Fibroblast of lung (primary cell): Measurements from ENCODE around the gene OR6B2. TPM values are rescaled to one million over a fixed set of nuclear protein-coding genes. Genes with fewer than 3 reads are reported as not detected.

ENCODE experiments used
- DNase-seq, 2 donors: peaks; one replicate each; pipeline versions ENCODE4 v3.0.0 to v3.0.0-alpha.2; 2010; ENCODE audit warnings: low read depth in 2 of 2
- H2AFZ ChIP-seq: 2 replicates; pipeline ENCODE4 v1.5.1; 2012; ENCODE audit warnings: low read length, control low read depth, inconsistent platforms
- H3K27ac ChIP-seq: 2 replicates; pipeline ENCODE4 v1.5.1; 2011; ENCODE audit warnings: low read length, control low read depth; ENCODE audit not compliant: insufficient read depth
- H3K27me3 ChIP-seq: 2 replicates; pipeline ENCODE4 v1.5.1; 2011; ENCODE audit warnings: mild to moderate bottlenecking, low read length; ENCODE audit not compliant: control insufficient read depth, insufficient read depth
- H3K36me3 ChIP-seq: 2 replicates; pipeline ENCODE4 v1.5.1; 2011; ENCODE audit warnings: low read length; ENCODE audit not compliant: control insufficient read depth, insufficient read depth
- H3K4me1 ChIP-seq: 2 replicates; pipeline ENCODE4 v1.5.1; 2011; ENCODE audit warnings: low read length; ENCODE audit not compliant: control insufficient read depth, insufficient read depth; ENCODE audit errors: extremely low read depth
- H3K4me2 ChIP-seq: 2 replicates; pipeline ENCODE4 v1.5.1; 2011; ENCODE audit warnings: low read length, control low read depth; ENCODE audit not compliant: insufficient read depth; ENCODE audit errors: extremely low read depth
- H3K4me3 ChIP-seq, 4 experiments: fragments of 200-600 bp in 1 of 4; sonication (generic) in 1 of 4; replicated peaks in 1 of 4; 2 replicates each; pipeline ENCODE4 v1.5.1; 2011 to 2016; ENCODE audit warnings: low read length in 4 of 4, low read depth in 3 of 4, mild to moderate bottlenecking in 3 of 4, control low read depth in 2 of 4, inconsistent platforms in 1 of 4, mixed read lengths in 1 of 4; ENCODE audit not compliant: insufficient read depth in 1 of 4; ENCODE audit errors: control extremely low read depth in 1 of 4
- H3K79me2 ChIP-seq: 2 replicates; pipeline ENCODE4 v1.5.1; 2012; ENCODE audit warnings: mild to moderate bottlenecking, low read length, inconsistent platforms; ENCODE audit not compliant: control insufficient read depth, insufficient read depth
- H3K9ac ChIP-seq: 2 replicates; pipeline ENCODE4 v1.5.1; 2011; ENCODE audit warnings: mild to moderate bottlenecking, low read length, control low read depth; ENCODE audit not compliant: insufficient read depth
- H3K9me3 ChIP-seq: 2 replicates; pipeline ENCODE4 v1.5.1; 2012; ENCODE audit warnings: low read depth, low read length; ENCODE audit not compliant: control insufficient read depth, insufficient read depth
- H4K20me1 ChIP-seq: 2 replicates; pipeline ENCODE4 v1.5.1; 2011; ENCODE audit warnings: low read length; ENCODE audit not compliant: control insufficient read depth, insufficient read depth; ENCODE audit errors: extremely low read depth
- EZH2 ChIP-seq: IDR thresholded peaks from 2 replicates; pipeline ENCODE4 v1.5.1; 2012; ENCODE audit warnings: low read length, control low read depth, mild to moderate bottlenecking; ENCODE audit errors: missing control alignments
- polyA plus RNA-seq, 2 donors: library from polyadenylated mRNA; depleted of rRNA in 1 of 2; stranded (reverse) in 1 of 2; unstranded in 1 of 2; fragments of >200 nt; gene quantifications; 2 replicates each; pipeline ENCODE4 v1.2.1, GENCODE V29; 2011 to 2012; ENCODE audit warnings: missing spikeins in 1 of 2
- total RNA-seq: library from RNA; depleted of rRNA; stranded (reverse); fragments of >200 nt; gene quantifications from 2 replicates; pipeline ENCODE4 v1.2.1, GENCODE V29; 2014
- TF ChIP-seq, protein P1 (sequence below), 2 donors: IDR thresholded peaks in 1 of 2; conservative IDR thresholded peaks in 1 of 2; 1 replicate in 1 of 2; 2 replicates in 1 of 2; pipeline ENCODE4 v1.5.1; 2011 to 2012; ENCODE audit warnings: low read length in 2 of 2, control low read depth in 1 of 2, inconsistent platforms in 1 of 2, low read depth in 1 of 2, mild to moderate bottlenecking in 1 of 2

OR6B2 gene
- total and polyA plus RNA-seq, 2 donors (not counting 1 experiment from before 2014, with no cell fraction given): not detected

DNA sequence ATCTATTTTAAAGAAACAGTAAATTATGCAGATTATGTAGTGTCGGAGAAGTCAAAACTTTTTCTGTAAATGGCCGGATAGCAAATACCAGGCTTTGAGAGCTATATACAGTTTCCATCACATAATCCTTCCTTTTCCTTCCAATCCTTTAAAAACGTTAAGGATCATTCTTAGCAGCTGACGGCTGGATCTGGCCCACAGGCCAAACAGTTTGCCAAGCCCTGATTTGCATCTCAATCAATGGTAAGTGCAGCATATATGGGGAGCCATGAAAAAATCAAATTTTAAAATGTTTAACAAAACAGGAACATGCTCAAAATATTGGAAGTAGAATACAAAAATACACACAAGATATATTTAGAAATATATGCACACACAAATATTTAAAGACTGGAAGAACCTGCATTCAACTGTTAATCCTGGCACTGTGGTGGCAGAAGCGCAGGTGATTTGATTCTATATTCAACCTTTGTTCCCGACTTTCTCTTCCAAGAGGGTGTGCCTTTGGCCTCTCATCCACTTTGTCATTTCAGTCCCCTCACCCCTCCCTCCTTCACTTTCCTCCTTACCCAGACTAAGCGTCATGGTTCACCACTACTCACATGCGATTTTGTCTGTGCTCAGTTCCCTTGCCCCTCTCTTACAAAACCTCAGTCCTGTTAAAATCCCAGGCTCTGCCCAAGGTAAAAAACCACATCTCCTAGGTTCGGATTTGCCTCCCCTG, 32.4 kb downstream of the OR6B2 start:
- H2AFZ ChIP-seq: no peak overlapping the region
- no peaks in the 10 kb centered on the region for H3K27me3 ChIP-seq
- H3K27ac ChIP-seq: no peak overlapping the region
- H3K9ac ChIP-seq: no peak overlapping the region
- H3K9me3 ChIP-seq: no peaks in the 10 kb centered on the region
- TF ChIP-seq, protein P1, sequence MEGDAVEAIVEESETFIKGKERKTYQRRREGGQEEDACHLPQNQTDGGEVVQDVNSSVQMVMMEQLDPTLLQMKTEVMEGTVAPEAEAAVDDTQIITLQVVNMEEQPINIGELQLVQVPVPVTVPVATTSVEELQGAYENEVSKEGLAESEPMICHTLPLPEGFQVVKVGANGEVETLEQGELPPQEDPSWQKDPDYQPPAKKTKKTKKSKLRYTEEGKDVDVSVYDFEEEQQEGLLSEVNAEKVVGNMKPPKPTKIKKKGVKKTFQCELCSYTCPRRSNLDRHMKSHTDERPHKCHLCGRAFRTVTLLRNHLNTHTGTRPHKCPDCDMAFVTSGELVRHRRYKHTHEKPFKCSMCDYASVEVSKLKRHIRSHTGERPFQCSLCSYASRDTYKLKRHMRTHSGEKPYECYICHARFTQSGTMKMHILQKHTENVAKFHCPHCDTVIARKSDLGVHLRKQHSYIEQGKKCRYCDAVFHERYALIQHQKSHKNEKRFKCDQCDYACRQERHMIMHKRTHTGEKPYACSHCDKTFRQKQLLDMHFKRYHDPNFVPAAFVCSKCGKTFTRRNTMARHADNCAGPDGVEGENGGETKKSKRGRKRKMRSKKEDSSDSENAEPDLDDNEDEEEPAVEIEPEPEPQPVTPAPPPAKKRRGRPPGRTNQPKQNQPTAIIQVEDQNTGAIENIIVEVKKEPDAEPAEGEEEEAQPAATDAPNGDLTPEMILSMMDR (conservative IDR thresholded peaks at IDR 0.05 in 1 of 2, IDR thresholded peaks at IDR 0.05 in 1 of 2; ENCODE audit: low read depth in 1 of 2, low read length in 2 of 2): no peak
- no peak for TF ChIP-seq EZH2
- no peak overlapping the region for H3K4me3 ChIP-seq
- H3K79me2 ChIP-seq: no peaks in the 10 kb centered on the region
- DNase-seq: no peak
- no peaks in the 10 kb centered on the region for H4K20me1 ChIP-seq
- peaks cover 7% of the 10 kb centered on the region for H3K36me3 ChIP-seq
- H3K4me2 ChIP-seq: no peak overlapping the region
- H3K4me1 ChIP-seq: no peaks in the 10 kb centered on the region

DNA sequence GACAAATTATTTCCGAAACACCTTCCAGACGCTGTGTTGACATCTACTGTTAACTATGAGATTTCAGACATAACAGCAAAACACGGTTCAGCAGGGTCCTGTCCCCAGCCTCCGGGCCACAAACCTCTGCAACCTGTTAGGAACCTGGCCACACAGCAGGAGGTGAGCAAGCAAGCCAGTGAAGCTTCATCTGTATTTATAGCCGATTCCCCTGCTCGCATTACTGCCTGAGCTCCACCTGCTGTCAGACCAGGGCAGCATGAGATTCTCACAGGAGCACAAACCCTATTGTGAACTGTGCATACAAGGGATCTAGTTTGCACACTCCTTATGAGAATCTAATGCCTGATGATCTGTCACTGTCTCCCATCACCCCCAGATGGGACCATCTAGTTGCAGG, 36.1 kb downstream of the OR6B2 start:
- H3K4me2 ChIP-seq: no peak overlapping the region
- no peaks in the 10 kb centered on the region for H3K4me1 ChIP-seq
- H3K36me3 ChIP-seq: peaks cover 5% of the 10 kb centered on the region
- H3K79me2 ChIP-seq: no peaks in the 10 kb centered on the region
- H3K4me3 ChIP-seq: no peak overlapping the region
- DNase-seq: no peak
- H3K27me3 ChIP-seq: no peaks in the 10 kb centered on the region
- no peak overlapping the region for H3K9ac ChIP-seq
- no peaks in the 10 kb centered on the region for H3K9me3 ChIP-seq
- H2AFZ ChIP-seq: no peak overlapping the region
- H3K27ac ChIP-seq: no peak overlapping the region
- H4K20me1 ChIP-seq: no peaks in the 10 kb centered on the region
- TF ChIP-seq EZH2: no peak
- TF ChIP-seq, protein P1 (conservative IDR thresholded peaks at IDR 0.05 in 1 of 2, IDR thresholded peaks at IDR 0.05 in 1 of 2; ENCODE audit: low read depth in 1 of 2, low read length in 2 of 2): no peak

DNA sequence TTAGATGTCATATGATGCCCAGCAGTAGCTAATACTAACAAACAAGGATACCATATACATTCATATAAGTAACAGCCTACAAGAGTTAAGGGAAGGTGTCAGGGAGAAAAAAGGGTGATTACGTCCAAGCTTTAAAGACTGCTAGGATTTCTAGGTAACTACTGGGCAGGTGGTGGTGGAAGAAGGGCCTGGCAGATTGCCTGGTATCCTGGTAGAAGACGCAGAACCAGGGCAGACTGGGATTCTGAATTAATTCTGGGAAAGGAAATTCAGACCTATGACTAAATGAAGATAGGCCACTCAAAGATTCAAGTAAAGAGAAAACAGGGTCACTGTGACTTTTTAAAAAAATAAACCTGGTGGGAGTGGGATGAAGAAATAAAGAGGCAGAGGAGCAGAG, 36.9 kb downstream of the OR6B2 start:
- H3K4me2 ChIP-seq: no peak overlapping the region
- H3K4me1 ChIP-seq: no peaks in the 10 kb centered on the region
- H2AFZ ChIP-seq: no peak overlapping the region
- no peaks in the 10 kb centered on the region for H4K20me1 ChIP-seq
- H3K9ac ChIP-seq: no peak overlapping the region
- no peak for TF ChIP-seq EZH2
- TF ChIP-seq, protein P1 (conservative IDR thresholded peaks at IDR 0.05 in 1 of 2, IDR thresholded peaks at IDR 0.05 in 1 of 2; ENCODE audit: low read depth in 1 of 2, low read length in 2 of 2): no peak
- H3K36me3 ChIP-seq: peaks cover 6% of the 10 kb centered on the region
- H3K4me3 ChIP-seq: no peak overlapping the region
- H3K27ac ChIP-seq: no peak overlapping the region
- no peaks in the 10 kb centered on the region for H3K27me3 ChIP-seq
- DNase-seq: no peak
- no peaks in the 10 kb centered on the region for H3K79me2 ChIP-seq
- no peaks in the 10 kb centered on the region for H3K9me3 ChIP-seq
